Stimulated activated CD8-positive, alpha-beta memory T cell treated with anti-CD3 and anti-CD28 coated beads, Interleukin-15, amount 100 ng/mL, for 1 hour (primary cell): ENCODE measurements around the gene MRPS5.

ENCODE experiments used
- DNase-seq: peaks from one replicate; pipeline ENCODE4 v3.0.0-alpha.2; 2020; ENCODE audit warnings: low read depth

MRPS5 gene

DNA sequence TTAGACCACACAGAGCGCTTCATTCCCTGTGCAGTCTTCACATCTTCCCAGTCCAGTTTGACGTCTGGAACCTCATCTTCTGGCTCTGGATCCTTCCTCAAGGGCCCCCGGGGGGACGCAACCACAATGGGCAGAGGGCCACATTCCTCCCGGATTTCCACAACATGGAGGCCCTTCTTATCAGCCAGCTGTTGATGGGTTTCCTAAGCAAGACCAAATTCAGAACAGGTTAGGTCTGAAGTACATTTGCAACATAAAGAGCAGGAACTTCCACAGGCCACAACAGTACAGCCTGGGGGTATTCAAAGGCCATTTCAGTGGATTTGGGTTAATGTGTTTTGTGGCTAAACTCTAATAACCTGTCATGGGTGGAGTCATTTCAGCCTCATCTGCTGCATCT lies 34.2 kb downstream of the MRPS5 start:
- no peak for DNase-seq

DNA sequence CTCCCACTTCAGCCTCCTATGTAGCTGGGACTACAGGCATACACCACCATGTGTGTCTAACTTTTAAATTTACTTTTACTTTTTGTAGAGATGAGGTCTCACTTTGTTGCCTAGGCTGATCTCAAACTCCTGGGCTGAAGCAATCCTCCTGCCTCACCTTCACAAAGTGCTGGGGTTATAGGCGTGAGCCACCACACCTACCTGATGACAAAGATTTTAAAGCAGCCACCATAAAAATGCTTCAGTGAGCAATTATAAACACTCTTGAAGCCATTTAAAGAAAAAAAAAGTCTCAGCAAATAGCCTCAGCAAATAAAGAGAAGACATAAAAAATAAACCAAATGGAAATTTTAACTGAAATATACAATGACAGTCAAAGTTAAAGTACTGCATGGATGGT lies 35.6 kb downstream of the MRPS5 start:
- no peak for DNase-seq

DNA sequence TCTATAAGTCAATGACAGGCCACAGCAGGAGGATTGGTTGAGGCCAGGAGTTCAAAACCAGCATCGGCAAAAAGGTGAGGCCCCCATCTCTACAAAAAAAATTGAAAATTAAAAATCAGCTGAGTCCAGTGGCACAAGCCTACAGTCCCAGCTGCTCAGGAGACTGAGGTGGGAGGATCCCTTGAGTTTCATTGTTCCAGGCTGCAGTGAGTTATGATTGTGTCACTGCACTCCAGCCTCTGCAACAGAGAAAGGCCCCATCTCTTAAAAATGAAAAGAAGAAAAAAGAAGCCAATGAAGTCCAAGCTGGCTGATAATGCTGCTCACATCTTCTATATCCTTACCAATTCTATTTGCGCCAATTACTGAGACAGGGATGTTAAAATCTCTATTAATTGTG lies 39.1 kb downstream of the MRPS5 start:
- DNase-seq, result no peak

DNA sequence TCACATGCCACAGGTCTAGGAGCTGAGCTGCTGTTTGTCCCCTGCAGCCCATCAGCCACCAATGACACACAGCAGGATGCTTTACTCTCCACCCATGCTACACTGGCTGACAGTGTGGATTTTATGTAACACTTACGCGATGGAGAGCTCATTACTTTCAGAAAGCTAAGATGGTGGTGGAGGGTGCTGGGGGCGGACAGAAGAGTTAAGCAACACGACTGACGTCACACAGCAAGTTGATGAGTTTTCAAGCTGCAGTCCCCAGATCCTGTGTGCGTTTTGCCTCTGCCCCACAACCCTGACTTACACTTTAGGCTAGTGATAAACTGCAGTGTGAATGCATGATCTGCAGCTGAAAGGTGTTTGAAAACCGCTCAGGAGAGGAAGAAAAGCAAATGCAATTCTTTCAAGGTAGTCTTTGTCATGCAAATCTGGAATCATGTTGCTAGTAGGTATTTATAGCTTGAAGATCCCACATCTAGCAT lies 42.4 kb downstream of the MRPS5 start:
- DNase-seq, result no peak

DNA sequence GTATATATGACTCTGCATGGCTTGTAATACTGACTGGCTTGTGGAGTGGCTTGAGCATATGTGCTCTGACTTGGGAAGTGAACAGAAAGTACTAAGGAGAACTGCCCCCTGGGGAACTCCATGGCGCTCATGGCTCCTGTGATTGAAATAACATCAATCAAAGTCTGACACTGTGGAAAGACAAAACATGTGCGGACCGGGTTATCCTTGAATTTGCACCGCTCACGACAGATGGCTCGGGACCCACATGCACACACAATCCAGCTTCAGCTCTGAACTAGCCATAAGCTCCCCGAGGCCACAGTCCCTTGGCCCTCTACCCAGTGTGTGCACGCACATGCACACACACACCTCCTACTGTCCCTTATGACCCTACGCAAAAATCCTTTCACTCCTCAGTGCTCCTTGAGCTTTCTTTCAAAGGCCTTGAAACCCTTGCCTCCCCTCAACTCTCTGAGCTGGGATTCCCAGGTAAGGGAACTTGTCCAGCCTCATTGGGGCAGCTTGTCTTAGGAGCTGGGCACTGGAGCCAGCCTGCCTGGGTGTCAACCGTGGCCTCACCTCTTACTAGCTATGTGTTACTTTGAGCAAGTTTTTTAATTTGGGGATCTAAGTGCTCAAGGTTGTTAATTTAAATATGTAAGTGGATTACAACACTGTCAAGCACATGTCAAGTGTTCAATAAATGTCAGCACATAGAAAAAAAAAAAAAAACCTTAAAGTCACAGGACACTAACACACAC lies 43.6 kb downstream of the MRPS5 start:
- no peak for DNase-seq

DNA sequence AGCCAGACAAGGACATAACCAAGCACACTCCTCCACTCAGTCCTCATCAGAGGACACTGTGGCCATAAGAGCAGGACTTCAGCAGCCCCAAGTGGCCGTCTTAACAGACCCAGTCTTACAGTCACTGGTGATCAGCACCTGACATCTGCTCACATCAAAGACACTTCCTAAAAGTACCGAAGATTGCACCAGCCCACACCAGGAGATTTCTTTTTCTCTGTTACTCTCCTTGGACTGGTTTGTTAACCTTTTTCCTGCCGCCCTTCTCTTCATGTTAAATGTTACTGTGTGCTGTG lies 44.1 kb downstream of the MRPS5 start:
- DNase-seq, result no peak

DNA sequence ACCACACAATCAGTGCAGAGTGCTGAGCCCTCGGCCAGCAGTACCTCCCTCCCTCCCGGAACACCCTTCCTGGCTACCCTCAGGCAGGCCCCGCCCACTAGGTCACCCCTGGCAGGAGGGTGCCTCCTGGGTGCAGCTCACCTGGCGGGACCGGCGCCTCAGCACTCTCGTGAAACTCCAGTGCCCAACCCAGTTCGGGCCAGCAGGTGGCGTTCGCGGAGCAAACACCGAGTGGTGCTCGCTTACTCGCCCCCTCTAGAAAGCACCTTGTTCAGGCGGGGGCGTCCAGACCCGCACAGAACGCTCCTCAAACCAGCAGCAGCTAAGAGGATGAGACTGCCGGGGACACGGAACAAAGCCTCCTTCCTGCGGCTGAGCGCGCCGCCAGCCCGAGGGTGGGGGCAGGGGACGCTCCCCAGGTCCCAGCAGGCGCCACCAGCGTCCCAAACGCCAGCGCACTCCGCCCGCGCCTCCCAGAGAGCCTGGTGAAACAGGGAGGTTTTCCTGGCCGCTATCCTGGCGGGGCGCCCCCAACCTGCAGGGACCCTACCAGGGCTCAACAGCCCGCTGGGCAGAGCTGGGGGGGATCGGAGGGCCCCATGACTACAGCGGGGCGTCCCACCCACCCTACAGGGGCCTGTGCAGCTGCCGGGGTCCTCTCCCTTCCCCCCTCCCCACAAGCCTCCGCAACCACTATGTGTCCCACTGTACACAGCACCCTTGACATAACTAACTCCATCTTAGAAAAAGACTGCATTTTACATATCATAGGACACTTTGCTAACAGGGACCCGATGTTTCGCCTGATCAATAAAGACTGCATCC lies 44.7 kb downstream of the MRPS5 start:
- peak; percentile 86 for DNase-seq

DNA sequence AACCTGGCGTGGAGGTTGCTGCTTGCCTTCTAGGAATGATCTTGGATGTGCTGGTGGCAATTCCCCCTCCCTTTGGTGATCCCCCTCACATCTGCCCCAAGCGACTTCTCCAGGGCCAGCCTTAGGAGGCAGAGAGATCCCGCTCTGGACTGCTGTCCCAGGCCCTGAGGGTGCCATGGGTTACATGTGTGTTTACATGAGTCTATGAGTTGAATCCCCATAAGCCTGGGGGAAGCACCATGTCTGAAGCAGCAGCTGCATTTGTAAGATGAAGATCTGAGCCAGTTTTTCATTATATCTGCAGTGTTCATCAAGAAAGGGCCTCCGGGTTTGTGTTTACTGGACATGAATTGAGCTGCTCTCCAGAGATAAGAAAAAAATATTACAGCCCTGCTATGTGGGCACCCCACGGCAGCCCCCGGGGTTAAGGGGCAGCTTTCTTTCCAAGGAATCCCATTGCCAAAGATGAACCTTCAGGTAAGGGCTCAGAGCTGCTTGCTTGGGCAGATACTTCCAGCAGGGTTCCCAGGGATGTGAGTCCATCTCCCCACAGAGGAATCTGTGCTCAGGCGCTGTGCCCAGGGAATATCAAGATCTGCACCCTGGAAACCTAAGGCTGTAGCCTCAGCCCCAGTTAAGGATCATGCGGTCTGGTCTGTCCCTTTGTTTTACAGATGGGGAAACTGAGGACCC lies 46.0 kb downstream of the MRPS5 start:
- no peak for DNase-seq

DNA sequence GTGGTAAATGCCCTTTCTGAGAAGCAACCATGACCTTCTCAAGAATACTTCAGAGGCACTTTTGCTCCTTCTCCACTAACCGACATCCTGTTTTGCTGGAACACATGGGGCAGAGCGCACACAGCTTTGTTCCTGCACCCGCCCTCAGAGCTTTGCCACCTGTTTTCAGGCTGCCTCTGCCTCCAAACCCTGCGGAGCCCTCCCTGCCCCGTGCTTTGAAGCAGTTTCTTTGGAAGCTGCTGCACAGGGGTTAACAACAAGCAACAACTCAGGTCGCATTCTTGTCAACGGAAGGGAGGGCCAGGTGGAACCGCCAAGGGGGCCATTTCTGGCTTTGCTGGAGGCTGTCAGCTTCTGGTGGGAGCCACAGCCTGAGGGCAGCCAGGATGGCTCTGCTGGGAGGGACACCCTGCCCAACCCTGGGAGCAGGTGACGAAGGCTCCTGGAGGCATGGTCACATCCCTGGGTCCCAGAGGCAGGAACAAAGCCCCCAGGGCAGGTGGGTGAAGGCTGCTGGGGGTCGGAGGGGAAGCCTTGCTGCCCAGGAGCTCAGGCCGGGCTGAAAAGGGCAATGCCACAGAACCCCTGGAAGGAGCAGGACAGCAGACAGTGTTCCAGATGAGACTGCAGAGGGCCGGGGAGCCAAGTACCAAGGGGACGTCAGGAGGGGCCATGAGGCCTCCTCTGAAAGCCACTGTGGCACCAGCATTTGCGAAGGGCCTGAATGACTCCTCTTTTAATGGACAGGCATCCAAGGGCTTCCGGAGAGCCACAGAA lies 46.8 kb downstream of the MRPS5 start:
- DNase-seq, result peak; percentile 38

DNA sequence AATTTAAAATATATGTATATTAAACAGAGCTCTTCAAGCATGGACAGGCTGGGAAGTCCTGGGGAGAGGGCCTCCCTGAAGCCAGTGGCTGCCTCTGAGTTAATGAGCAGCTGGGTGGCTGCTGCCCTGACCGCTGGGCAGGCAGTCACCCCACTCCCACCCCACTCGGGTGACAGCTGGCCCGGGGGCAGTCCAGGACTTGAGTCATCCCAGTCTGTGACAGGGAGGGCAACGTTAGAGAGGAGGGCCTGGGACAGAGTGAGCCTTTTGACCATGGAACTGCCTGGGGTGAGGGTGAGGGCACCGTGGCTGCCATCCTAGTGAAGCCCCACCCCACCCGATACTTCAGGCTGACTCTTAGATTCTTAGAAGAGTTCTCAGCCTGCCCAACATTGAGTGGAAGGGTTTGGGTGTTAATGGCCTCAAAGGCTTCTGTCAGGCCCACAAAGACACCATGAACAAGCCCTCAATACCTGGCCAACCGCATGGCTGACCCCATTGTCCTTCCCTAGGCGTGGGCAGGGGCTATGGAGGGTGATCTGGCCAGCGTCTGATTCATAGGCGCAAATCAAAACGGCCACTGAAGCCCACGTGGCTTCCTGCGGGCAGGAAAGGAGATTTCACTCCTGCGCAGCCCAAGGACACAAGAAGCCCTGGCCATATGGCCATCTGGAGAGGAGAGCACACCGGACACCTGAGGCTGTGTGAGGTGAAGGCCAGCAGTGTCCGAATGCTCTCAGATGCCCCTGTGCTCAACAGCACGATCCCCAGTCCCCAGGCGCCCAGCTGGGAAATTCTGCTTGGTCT lies 47.5 kb downstream of the MRPS5 start:
- no peak for DNase-seq

DNA sequence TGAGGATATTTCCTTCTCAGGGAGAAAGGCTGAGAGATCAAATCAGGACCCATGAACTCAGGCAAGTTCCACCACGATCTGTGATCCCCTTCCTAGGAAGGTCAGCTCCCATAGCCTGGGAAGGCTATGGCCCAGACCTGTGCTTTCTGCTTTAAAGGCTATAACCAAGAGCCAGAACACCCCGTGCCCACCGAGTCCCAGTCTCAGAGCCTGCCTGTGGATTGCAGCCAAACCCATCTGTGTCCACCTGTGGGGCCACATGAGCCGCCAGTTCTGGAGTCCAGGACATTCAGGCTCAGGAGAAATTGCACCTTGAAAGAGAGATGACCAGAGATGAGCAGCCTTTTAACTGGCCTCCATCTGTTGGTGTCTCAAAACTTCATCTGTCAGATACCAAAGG lies 49.2 kb downstream of the MRPS5 start:
- no peak for DNase-seq

DNA sequence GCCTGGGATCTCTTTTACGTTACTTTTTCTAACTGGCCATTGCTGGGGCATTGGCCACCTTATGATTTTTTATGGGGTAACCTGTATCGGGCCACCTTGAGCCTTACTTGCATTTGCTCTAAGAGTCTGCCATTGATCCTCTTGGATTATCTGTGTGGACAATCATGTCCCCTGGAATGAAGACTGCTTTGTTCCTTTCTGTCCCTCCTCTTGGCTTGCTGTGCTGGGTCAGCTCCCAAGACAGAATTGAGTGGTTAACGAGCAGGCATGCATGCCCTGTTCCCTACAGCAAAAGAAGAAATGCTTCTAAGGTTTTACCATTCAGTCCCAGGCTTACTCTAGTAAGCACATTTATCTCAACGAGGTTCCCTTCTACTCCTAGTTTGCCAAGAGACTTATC lies 49.8 kb downstream of the MRPS5 start:
- DNase-seq, result no peak

DNA sequence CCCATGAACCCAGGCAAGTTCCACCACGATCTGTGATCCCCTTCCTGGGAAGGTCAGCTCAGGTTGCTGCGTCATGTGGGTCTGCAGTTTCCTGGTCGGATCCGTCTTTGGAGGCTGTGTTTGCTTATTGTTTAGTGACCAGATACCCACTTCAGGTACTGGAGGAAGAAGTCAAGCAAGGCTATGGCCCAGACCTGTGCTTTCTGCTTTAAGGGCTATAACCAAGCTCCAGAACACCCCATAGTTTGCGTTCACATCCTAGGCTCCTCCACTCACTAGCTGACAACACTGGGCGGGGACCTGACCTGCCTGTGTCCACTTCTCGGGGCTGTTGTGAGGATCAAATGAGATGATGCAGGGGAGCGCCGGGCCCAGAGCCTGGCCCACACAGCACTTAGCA lies 52.1 kb downstream of the MRPS5 start:
- no peak for DNase-seq

DNA sequence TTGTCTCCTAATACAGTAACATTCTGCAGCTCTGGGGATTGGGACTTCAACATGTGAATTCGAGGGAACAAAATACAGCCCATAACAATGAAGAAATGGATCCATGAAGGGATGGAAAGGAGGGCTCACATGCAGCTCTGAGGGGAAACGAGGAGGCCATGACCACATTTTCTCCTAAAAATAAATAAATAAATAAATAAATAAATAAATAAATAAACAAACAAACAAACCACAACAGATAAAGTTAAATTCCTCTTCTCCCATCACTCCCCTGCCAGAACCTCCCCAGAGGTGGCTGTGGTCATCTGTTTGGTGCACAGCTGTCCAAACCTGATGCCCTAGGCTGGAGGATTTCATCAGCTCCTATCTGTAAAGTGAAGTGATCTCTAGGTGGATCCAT lies 53.4 kb downstream of the MRPS5 start:
- DNase-seq, result no peak

DNA sequence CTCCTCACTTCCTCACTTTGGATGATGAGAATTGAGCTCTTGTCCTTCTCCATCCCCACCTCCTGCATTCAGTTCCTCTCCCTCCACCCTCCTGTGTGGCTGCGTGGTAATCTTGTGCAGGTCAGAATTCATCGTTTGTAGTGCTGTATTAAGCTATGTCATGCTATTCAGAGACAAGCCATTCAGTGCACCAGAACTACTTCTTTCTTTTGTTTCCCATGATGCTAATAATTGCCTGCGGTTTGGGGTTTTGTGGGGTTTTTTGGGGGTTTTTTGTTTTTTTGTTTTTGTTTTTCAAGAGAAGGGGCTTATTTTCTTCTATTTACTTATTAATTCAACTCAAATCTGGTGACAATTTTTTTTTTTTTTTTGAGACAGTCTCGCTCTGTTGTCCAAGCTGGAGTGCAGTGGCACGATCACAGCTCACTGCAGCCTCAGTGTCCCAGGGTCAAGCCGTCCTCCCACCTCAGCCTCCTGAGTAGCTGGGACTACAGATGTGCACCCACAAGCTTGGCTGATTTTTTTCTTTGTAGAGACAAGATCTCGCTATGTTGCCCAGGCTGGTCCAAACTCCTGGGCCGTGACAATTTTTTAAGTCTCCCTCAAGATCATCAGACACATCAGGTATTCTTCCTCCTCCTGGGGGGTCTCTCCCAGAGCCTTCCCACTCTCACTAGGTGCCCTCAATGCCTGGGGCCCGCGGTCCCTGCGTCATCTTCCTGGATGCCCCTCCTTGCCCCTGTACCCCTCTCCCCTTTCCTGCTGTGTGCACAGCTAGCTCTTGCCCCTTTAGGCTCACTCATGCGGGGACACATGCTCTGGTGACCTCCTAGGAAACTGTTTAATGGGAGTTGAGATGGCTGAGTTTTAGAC lies 58.3 kb downstream of the MRPS5 start:
- no peak for DNase-seq

DNA sequence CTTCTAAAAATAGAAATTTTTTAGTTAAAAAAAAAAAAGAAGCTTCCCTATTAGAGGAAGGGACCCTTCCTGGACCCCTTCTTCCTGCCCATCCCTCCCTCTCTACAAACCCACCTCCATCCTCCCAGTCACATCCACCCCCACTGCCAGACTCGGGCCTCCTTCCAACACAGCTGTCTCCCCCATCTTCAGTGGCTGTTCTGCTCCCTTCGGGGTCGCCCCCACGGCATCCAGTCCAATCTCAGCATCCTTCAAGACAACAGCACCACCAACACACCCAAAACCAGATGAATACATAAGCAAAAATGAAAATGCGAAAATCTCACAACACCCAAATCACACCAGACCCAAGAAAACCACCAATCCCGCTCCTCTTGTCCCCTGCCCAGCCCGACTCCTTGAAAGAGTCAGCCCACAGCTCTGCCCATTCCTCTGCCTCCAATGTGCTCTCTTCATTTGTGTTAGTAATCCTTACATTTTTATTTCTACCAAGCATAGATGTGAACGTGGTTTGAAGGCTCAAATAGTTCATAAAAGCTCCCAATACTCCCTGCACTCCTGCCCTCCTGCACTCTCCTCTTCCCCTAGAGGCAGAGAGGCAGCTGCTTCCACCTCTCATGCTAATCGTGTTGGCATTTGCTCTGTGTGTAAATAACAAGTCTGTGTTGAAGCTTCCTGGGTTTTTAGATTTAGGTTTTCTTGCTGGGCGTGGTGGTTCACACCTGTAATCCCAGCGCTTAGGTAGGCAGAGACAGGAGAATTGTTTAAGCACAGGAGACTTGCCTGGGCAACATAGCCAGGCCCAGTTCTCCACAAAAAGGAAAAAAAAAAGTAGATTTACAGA lies 59.1 kb downstream of the MRPS5 start:
- no peak for DNase-seq

DNA sequence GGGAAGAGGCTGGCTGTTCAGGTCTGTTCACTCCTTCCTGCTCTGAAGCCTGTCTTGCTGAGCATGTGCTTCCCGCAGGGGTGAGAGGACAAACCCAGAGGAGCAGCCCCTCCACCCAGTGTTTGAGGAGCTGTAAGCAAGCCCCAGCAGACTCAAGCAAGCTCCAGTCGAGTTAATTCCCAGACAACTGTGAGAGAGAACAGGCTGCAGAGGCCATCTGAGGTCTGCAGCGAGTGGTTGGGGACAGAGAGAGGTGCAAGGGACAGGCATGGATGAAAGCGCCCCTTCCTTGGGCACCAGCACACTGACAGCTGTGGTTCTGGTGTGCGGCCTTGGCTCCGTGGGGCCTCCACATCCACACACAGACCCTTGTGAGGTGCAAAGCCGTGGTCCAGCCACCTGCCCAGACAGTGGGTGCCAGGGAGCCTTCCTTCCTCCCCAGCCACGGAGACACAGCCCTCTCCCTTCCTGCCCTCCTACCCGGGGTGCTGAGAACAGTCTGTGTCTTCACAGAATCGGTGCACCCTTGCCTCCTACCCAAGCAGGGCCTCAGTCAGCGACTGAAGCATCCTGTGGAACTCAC lies 59.9 kb downstream of the MRPS5 start:
- no peak for DNase-seq

DNA sequence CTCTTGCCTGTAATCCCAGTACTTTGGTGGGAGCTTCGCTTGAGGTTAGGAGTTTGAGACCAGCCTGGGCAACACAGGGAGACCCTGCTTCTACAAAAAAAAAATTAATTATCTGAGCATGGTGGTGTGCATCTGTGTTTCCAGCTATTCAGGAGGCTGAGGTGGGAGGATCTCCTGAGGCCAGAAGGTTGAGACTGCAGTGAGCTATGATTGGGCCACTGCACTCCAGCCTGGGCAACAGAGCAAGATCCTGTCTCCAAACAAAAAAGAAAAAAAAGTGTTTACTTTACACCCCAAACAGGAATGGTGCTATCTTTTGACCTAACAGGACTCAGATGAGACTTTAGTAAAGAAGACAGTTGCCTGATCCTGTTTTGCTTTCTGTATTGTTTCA lies 60.5 kb downstream of the MRPS5 start:
- no peak for DNase-seq

DNA sequence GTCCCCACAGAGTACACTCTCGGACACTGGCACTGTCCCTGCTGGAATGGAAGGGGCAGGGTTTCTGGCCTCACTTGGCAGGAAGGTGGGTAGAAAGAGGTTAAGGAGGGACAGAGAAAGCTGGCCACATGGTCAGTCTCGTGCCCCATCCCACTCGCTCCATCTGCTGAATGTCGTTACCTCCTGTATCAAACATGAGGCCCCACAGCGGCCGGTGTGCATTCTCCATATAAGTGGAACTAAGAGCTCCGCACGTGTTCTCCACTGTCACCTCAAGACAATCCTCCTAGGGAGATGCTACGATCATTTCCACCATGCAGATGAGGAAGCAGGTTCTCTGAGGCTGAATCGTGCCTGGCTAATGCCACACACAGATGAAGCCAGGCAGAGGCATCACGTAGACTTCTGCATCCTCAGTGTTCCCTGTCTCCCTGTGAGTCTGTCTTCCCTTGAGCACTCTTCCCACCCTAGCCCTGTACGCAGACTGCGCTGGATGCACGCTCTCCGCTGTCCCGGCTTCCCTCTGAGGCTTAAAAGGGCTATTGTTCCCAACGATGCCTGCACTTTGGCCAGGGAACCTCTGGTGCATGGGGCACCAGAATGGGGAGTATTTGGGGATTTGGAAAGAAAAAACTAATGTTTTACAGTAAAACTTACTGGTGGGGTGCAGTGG lies 61.0 kb downstream of the MRPS5 start:
- DNase-seq, result no peak
